DMS79 treated with DMSO at 0.1 percent for 48 hours (cell line): ENCODE data around the gene ANKRD28.
"Not testable (repeated sequence)": the region's sequence is repeated elsewhere in the genome, so short reads cannot be mapped to it uniquely, and the experiment has no call there.

Experiments used
- DNase-seq: peaks from one replicate; lab custom pipeline; 2025; lab: John Stamatoyannopoulos, UW

ANKRD28 gene

DNA sequence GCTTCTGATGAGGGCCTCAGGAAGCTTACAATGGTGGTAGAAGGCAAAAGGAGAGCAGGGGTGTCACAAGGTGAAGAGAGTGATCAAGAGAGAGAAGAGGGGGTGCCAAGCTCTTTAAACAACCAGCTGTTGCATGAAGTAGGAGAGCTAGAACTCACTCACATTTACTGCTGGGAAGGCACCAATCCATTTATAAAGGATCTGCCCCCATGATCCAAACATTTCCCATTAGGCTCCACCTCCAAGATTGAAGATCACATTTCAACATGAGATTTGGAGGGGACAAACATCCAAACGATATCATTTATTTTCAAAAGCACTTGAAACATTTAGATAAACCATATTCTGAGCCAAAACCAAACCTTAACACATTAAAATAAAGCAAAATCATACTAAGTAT lies 26.3 kb downstream of the ANKRD28 start:
- DNase-seq, result no peak

- no peak for DNase-seq
Observed at GRCh38 chr3:15769256-15769915, 28.4 kb downstream of the ANKRD28 start.

DNA sequence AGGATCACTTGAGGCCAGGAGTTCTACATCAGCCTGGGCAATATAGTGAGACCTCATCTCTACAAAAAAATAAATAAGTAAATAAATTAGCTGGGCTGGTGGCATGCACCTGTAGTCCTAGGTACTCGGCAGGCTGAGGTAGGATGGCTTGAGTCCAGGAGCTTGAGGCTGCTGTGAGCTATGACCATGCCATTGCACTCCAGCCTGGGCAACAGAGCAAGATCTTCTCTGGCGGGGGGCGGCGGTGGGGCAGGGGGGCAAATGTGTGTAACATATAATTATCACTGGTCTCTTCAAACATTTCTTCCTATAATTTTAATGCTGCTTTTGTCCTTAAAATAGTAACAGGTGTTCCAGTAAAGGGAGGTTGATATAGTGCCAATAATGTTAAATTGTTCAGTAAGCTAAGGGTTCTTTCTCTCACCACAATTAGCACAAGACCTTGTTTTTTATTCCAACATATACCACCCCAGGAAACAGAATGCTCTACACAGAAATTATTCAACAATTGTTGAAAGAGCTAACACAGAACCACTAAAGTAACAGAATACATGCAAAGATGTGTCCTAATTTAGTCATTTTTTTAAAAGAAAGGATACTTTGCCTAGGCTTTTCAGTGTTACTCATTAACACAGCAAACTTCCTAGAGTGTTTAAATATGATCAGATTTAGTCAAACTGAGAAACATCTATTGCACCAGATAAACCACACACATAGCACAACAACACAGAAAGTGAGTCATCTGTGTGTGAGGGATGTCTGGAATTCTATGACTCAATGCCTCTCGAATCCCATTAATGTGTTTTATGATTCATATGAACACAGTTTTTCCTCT lies 29.1 kb downstream of the ANKRD28 start:
- DNase-seq, result no peak

DNA sequence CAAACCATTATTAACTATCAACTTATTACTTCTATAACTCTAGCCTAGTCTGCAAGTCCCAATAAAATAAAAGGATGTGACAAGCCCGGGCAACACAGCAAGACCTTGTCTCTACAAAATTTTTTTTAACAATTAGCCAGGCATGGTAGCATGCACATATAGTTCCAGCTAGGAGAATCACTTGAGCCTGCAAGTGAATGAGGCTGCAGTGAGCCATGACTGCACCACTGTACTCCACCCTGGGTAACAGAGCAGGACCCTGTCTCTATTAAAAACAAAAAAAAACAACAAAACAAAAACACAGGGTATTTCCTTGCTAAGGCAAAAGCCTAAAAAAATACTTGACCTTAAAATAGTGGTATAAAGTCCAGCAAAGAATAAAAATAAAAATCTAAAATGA lies 31.4 kb downstream of the ANKRD28 start:
- peak; percentile 10 for DNase-seq

DNA sequence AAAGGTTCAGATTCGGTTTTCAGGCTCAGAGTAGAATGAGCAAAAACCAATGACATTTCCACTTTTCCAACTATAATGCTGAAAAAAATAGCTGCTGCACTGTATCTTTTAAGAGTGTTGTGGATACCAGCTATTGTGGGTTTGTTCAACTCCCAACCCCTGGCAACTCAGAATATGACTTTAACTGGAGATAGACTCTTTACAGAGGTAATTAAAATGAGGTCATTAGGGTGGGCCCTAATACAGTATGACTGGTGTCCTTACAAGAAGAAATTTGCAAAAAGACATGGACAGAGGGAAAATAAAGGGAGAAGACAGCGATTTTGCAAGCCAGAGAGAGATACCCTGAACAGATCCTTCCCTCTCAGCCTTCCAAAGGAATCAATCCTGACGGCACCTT lies 39.5 kb downstream of the ANKRD28 start:
- DNase-seq, result no peak

GRCh38 chr3:15757824-15758223 lies 40.0 kb downstream of the ANKRD28 start:
- no peak for DNase-seq

- DNase-seq, result no peak
Observed at GRCh38 chr3:15756505-15756904, 41.3 kb downstream of the ANKRD28 start.

- DNase-seq, result no peak
Observed at GRCh38 chr3:15755780-15756179, 42.0 kb downstream of the ANKRD28 start.

DNA sequence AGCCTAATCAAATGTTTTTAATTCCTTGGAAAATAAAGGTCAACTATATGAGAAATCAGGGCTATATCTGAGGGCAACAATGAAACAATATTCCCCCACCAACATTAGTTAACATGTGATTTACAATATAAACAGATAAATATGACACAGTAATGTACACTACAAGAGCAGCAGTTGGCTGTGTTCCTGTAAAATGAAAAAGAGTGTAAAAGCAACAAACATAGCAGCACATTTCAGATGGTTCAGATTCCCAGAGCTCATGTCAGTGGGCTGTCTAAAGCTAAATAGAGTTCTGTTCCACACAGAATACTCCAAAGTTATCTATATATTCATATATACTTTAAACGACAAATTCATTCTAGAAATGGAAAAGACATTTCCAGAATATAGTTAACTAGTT lies 42.6 kb downstream of the ANKRD28 start:
- DNase-seq, result no peak

GRCh38 chr3:15754047-15754446 lies 43.7 kb downstream of the ANKRD28 start:
- no peak for DNase-seq

GRCh38 chr3:15753056-15753710 lies 44.6 kb downstream of the ANKRD28 start:
- DNase-seq, result no peak

GRCh38 chr3:15750879-15751278 lies 46.9 kb downstream of the ANKRD28 start:
- DNase-seq, result no peak

DNA sequence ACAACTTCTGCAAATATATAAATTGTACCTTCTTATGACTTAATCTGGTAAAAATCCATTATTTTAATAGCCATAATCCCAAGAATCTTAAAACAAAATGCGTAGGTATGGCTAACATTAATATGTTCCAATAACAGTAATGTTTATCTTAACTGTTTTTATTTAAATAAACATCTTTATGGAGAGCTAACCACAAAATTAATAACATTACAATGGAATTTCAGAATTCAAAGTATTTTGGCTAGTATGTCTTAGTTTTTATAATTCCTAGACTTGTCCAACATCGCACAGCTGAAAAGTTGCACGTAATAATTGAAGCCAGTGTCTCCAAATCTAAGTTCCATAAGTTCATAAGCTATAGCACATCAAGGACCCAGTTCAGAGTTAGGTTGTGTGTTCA lies 47.6 kb downstream of the ANKRD28 start:
- DNase-seq, result no peak

GRCh38 chr3:15745896-15746295 lies 51.9 kb downstream of the ANKRD28 start:
- DNase-seq, result not testable (repeated sequence)

GRCh38 chr3:15744176-15744575 lies 53.6 kb downstream of the ANKRD28 start:
- DNase-seq, result no peak

DNA sequence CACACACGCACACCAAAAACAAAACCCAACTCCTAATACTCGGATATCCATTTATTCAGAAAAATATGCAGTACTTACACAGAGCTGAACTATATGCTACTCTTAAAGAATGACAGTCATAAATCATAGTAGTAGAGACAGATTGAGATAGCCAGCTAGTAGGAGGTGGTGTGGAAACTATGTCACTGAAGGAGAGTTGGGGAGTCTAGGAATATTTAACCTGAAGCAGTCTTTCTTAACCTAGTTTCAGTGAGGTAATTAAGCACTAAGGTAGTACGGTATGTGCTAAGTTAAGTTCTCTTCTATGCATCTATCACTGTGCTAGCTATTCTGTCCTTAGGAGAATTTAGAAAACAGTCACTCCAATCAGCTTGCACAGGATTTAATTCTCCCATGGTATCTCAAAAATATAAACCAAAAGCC lies 54.2 kb downstream of the ANKRD28 start:
- DNase-seq, result no peak

- DNase-seq, result not testable (repeated sequence)
Observed at GRCh38 chr3:15742236-15742635, 55.5 kb downstream of the ANKRD28 start.

GRCh38 chr3:15738616-15739005 lies 59.2 kb downstream of the ANKRD28 start:
- DNase-seq, result not testable (repeated sequence)

- DNase-seq, result no peak
Observed at GRCh38 chr3:15731024-15731423, 66.8 kb downstream of the ANKRD28 start.

DNA sequence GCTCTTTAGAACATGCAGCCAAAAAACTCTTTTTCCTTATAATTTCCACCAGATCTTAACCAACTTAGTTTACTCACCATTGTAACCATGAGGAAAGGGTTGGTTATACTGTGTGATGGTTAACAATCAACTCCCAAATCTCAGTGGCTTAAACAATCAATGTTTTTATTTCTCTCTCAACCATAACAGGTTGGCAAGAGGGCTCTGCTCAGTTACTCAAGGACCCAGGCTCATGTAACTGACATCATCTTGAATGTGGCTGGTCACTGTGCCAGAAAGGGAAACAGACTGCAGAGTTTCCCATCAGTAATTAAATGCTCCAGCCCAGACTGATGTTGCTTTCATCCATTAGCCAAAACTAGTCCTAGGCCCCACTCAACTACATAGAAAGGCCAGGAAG lies 69.0 kb downstream of the ANKRD28 start:
- DNase-seq, result no peak

DNA sequence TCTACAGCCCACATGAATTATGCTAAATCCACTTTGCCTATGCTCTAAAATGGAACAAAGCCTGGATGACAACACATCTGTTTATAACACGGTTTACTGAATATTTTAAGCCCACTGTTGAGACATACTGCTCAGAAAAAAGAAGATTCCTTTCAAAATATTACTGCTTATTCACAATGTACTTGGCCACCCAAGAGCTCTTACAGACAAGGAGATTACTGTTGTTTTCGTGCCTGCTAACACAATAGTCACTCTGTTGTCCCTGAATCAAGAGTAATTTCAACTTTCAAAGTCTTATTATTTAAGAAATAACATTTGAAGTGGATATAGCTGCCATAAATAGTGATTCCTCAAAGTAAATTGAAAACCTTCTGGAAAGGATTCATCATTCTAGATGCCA lies 70.9 kb downstream of the ANKRD28 start:
- DNase-seq, result no peak

DNA sequence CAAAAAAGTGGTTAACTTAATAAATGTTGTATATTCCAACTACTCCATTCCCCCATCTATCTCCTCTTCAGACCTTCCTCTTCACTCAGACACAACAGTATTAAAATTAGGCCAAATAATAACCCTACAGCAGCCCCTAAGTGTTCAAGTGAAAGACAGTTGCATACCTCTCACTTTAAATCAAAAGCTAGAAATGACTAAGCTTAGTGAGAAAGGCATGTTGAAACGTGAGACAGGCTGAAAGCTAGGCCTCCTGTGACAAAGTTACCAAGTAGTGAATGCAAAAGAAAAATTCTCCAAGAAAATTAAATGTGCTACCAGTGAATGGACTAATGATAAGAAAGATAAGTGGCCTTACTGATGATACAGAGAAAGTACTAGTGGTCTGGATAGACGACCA lies 71.7 kb downstream of the ANKRD28 start:
- DNase-seq, result no peak

GRCh38 chr3:15724446-15724845 lies 73.3 kb downstream of the ANKRD28 start:
- no peak for DNase-seq
